HepG2 (cell line): ENCODE measurements around the gene RASSF4. TPM values are rescaled to one million over a fixed set of nuclear protein-coding genes. Genes with fewer than 3 reads are reported as not detected.
A peak's percentile ranks its signal among the peaks of the same experiment; 100 is the strongest.

Source experiments
- ARHGAP35 ChIP-seq: sonication (generic); formaldehyde crosslinking; IDR thresholded peaks from 2 replicates; pipeline ENCODE4 v1.9.0; 2022; ENCODE audit warnings: mild to moderate bottlenecking, inconsistent platforms, moderate library complexity, missing genetic modification reagents, borderline replicate concordance
- BRD4 ChIP-seq: sonication (generic); formaldehyde crosslinking; IDR thresholded peaks from 2 replicates; pipeline ENCODE4 v1.4.0; 2020; ENCODE audit warnings: missing genetic modification reagents
- ELF3 ChIP-seq: IDR thresholded peaks from 2 replicates; pipeline ENCODE4 v1.6.1; 2016; ENCODE audit warnings: missing genetic modification reagents, missing compliant biosample characterization
- HCFC1 ChIP-seq: fragments of 150-350 bp; IDR thresholded peaks from 2 replicates; pipeline ENCODE4 v1.6.1; 2014; ENCODE audit warnings: low read depth, low read length
- IKZF4 ChIP-seq: sonication (generic); formaldehyde crosslinking; IDR thresholded peaks from 2 replicates; pipeline ENCODE4 v1.5.1; 2020; ENCODE audit warnings: borderline replicate concordance, mild to moderate bottlenecking, low read depth, missing genetic modification reagents; ENCODE audit errors: not compliant biosample characterization
- PHF8 ChIP-seq: sonication (generic); formaldehyde crosslinking; IDR thresholded peaks from 2 replicates; pipeline ENCODE4 v1.5.0; 2020; ENCODE audit warnings: missing genetic modification reagents
- SMAD9 ChIP-seq: sonication (generic); formaldehyde crosslinking; IDR thresholded peaks from 2 replicates; pipeline ENCODE4 v1.5.1; 2020; ENCODE audit warnings: mild to moderate bottlenecking, missing genetic modification reagents
- TEAD3 ChIP-seq: optimal IDR thresholded peaks from 2 replicates; pipeline ENCODE3; 2016; ENCODE audit warnings: borderline replicate concordance
- ZFP37 ChIP-seq: sonication (generic); formaldehyde crosslinking; IDR thresholded peaks from 2 replicates; pipeline ENCODE4 v1.4.0; 2020; ENCODE audit warnings: missing genetic modification reagents, borderline replicate concordance
- ZNF816 ChIP-seq: sonication (generic); formaldehyde crosslinking; IDR thresholded peaks from 2 replicates; pipeline ENCODE4 v1.8.0; 2022; ENCODE audit warnings: missing genetic modification reagents, mild to moderate bottlenecking, borderline replicate concordance
- polyA plus RNA-seq, 8 experiments: library from polyadenylated mRNA; depleted of rRNA in 3 of 8; stranded (reverse) in 7 of 8; unstranded in 1 of 8; fragments of >200 nt; fragmentation: Illumina TruSeq in 4 of 8; extraction: Trizol in 4 of 8; gene quantifications; 2 replicates each; pipeline versions ENCODE4 v1.2.1 to v1.2.3, GENCODE V29; 2011 to 2016; ENCODE audit warnings: low read depth in 4 of 8, missing spikeins in 1 of 8, mixed read lengths in 1 of 8; ENCODE audit not compliant: insufficient read depth in 1 of 8
- total RNA-seq, 5 experiments: library from RNA; depleted of rRNA; stranded (reverse); fragments of >200 nt; fragmentation: Illumina TruSeq; extraction: Trizol; gene quantifications; 2 replicates each; pipeline ENCODE4 v1.2.3, GENCODE V29; 2016; ENCODE audit warnings: low read depth in 1 of 5
- TF ChIP-seq, protein P1 (sequence below): sonication (generic); formaldehyde crosslinking; IDR thresholded peaks from 2 replicates; pipeline ENCODE4 v1.8.1; 2023; ENCODE audit warnings: missing genetic modification reagents, inconsistent platforms, borderline replicate concordance
- TF ChIP-seq, protein P2 (sequence below): IDR thresholded peaks from 2 replicates; pipeline ENCODE4 v1.6.1; 2018; ENCODE audit warnings: missing genetic modification reagents, mild to moderate bottlenecking, missing compliant biosample characterization

RASSF4 gene
- total and polyA plus RNA-seq, 2 of the 13 experiments (the other 11 are each of a cell fraction or from before 2014, with no cell fraction given), result 34.0 to 51.7 TPM

DNA sequence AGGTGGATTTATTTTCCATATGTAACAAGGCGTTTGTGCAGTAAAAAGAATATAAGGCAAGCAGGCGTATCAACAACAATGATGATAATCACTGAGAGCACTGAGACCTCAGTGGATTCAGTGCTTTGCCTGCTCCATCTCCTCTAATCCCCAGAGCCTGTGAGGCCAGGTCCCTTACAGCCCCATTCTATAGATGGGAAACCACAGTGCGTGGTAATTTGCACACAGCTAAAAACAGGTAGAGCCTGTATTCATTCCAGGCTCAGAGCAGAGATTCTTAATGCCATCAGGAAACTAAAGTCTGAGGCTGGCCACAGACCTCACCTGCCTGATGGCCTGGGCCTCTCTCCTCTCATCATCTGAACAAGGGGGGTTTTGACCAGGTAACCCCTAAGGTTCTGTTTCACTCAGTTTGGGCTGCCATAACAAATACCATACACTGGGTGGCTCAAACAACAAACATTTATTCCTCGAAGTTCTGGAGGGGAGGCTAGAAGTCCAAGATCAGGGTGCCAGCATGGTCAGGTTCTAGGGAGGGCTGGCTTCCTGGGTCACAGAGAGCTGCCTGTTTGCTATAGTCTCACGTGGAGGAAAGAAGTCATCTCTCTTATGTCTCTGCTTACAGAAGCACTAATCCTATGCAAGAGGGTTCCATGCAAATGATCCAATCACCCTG is 10.3 kb upstream of the RASSF4 start (continued):
- TF ChIP-seq, protein P1, sequence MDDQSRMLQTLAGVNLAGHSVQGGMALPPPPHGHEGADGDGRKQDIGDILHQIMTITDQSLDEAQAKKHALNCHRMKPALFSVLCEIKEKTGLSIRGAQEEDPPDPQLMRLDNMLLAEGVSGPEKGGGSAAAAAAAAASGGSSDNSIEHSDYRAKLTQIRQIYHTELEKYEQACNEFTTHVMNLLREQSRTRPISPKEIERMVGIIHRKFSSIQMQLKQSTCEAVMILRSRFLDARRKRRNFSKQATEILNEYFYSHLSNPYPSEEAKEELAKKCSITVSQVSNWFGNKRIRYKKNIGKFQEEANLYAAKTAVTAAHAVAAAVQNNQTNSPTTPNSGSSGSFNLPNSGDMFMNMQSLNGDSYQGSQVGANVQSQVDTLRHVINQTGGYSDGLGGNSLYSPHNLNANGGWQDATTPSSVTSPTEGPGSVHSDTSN (CRISPR knock-in tag), result no peak
- TF ChIP-seq TEAD3 (CRISPR knock-in tag) (peak; percentile 90), IKZF4 (no peak), ZNF816 (no peak), ARHGAP35 (CRISPR knock-in tag) (no peak), ZFP37 (CRISPR knock-in tag) (no peak), BRD4 (CRISPR knock-in tag) (no peak), ELF3 (CRISPR knock-in tag) (no peak), HCFC1 (no peak), PHF8 (CRISPR knock-in tag) (no peak), SMAD9 (CRISPR knock-in tag) (no peak)
- TF ChIP-seq, protein P2, sequence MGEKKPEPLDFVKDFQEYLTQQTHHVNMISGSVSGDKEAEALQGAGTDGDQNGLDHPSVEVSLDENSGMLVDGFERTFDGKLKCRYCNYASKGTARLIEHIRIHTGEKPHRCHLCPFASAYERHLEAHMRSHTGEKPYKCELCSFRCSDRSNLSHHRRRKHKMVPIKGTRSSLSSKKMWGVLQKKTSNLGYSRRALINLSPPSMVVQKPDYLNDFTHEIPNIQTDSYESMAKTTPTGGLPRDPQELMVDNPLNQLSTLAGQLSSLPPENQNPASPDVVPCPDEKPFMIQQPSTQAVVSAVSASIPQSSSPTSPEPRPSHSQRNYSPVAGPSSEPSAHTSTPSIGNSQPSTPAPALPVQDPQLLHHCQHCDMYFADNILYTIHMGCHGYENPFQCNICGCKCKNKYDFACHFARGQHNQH (CRISPR knock-in tag), result 0 out of 2 replicates have a peak, but pooled peaks have one; percentile 7
